Peyer's patch (tissue), 4 donors: ENCODE results near the gene SLX9.

Source experiments
- POLR2A ChIP-seq, 2 donors: fragments of 450-650 bp; IDR thresholded peaks; one replicate each; pipeline ENCODE4 v1.5.1; 2017; ENCODE audit warnings: antibody characterized with exemption in 2 of 2, mild to moderate bottlenecking in 2 of 2, moderate library complexity in 2 of 2
- TF ChIP-seq, protein P1 (sequence below), 6 experiments: fragments of 450-650 bp in 4 of 6; fragments of 200-600 bp in 2 of 6; sonication (generic) in 1 of 6; IDR thresholded peaks; one replicate each; pipeline ENCODE4 v1.5.1; 2017 to 2019; ENCODE audit warnings: antibody characterized with exemption in 6 of 6, mild to moderate bottlenecking in 3 of 6, moderate library complexity in 1 of 6

DNA sequence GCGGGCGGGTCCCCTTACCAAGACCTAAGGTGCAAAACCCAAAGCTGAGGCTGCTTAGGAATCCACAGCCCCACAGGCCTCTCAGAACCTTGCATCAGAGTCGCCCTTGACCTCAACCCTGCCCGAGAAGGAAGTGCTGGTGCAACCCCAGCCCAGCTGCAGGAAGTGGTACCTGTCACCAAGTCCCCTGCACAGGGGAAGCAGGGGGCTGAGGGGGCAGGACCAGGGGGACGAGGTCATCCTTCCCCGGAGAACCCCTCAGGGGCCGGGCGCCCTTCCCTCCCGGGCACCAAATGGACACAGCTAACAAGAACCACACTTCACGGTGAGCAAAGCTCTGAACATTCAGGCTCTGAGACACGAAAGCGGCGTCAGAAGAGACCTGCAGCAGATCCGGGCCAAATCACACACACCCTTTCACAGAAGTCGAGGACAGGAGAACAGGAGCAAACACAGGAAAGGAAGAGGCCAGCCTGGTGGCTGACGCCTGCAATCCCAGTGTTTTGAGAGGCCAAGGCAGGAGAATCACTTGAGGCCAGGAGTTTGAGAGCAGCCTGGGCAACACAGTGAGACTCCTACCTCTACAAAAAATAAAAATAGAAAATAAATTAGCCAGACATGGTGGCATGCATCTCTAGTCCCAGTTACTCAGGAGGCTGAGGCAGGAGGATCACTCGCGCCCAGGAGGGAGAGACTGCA, 25.5 kb upstream of the SLX9 start:
- no peak for TF ChIP-seq POLR2A (IDR thresholded peaks at IDR 0.05)
- TF ChIP-seq, protein P1, sequence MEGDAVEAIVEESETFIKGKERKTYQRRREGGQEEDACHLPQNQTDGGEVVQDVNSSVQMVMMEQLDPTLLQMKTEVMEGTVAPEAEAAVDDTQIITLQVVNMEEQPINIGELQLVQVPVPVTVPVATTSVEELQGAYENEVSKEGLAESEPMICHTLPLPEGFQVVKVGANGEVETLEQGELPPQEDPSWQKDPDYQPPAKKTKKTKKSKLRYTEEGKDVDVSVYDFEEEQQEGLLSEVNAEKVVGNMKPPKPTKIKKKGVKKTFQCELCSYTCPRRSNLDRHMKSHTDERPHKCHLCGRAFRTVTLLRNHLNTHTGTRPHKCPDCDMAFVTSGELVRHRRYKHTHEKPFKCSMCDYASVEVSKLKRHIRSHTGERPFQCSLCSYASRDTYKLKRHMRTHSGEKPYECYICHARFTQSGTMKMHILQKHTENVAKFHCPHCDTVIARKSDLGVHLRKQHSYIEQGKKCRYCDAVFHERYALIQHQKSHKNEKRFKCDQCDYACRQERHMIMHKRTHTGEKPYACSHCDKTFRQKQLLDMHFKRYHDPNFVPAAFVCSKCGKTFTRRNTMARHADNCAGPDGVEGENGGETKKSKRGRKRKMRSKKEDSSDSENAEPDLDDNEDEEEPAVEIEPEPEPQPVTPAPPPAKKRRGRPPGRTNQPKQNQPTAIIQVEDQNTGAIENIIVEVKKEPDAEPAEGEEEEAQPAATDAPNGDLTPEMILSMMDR (IDR thresholded peaks at IDR 0.05): no peak
